ENCODE measurements around the gene CHRD. TPM values are rescaled to one million over a fixed set of nuclear protein-coding genes. Genes with fewer than 3 reads are reported as not detected.

The CHRD gene
- total RNA-seq, 1 experiment from 2014 or later: not detected

GRCh38 chr3:184348057-184348382 lies 31.8 kb upstream of the CHRD start:
- Histone ChIP-seq H3K79me2 (ENCODE audit: low read length) (no peaks in the 10 kb centered on the region), H3K4me2 (ENCODE audit: low read length) (no peak overlapping the region), H3K4me3 (ENCODE audit: low read length) (no peak overlapping the region), H3K36me3 (ENCODE audit: low read depth, low read length) (peaks cover 7% of the 10 kb centered on the region; the same call in 1 of the 2 replicates), H3K27ac (ENCODE audit: low read length) (no peak overlapping the region), H4K20me1 (ENCODE audit: low read length) (no peaks in the 10 kb centered on the region), H3K9me3 (ENCODE audit: low read length) (no peaks in the 10 kb centered on the region), H3F3A (ENCODE audit: low read length, unreplicated experiment) (no peaks in the 10 kb centered on the region), H3K9ac (ENCODE audit: low read length) (no peak overlapping the region), H2AFZ (ENCODE audit: low read length) (no peak overlapping the region), H3K9me2 (replicated peaks; ENCODE audit: low read length) (no peaks in the 10 kb centered on the region), H3K4me1 (ENCODE audit: insufficient read depth, low read length) (peaks cover 3% of the 10 kb centered on the region; the same call in 1 of the 2 replicates), H3K27me3 (ENCODE audit: low read length) (no peaks in the 10 kb centered on the region)
- no TSS peak for BruUV-seq (replicated peaks)
- no peak for ATAC-seq
- intact Hi-C loops (cut with micrococcal nuclease): loop anchor here (5.0 kb wide), 1 partner anchor 36 kb away; the partner anchor contains the start of gene EIF4G1
- ChIA-PET POLR2A (ENCODE audit: unreplicated experiment) (no interaction called here), CTCF (interaction anchor here (0.7 kb wide), 1 partner anchor 1238 kb away, joined by 3 read pairs; the partner anchor contains the start of gene SENP2)
- TF ChIP-seq CTCF (conservative IDR thresholded peaks at IDR 0.05; ENCODE audit: low read depth, low read length): no peak
- no peak for TF ChIP-seq EZH2 (IDR thresholded peaks at IDR 0.05; ENCODE audit: low read length, unreplicated experiment)
- TF ChIP-seq EZH2phosphoT487 (IDR thresholded peaks at IDR 0.05; ENCODE audit: borderline replicate concordance, low read length): no peak
- no peak for DNase-seq

- TF ChIP-seq EZH2phosphoT487 (IDR thresholded peaks at IDR 0.05; ENCODE audit: borderline replicate concordance, low read length) (no peak), EZH2 (IDR thresholded peaks at IDR 0.05; ENCODE audit: low read length, unreplicated experiment) (no peak), CTCF (conservative IDR thresholded peaks at IDR 0.05; ENCODE audit: low read depth, low read length) (no peak)
- Histone ChIP-seq H3F3A (ENCODE audit: low read length, unreplicated experiment) (no peaks in the 10 kb centered on the region), H3K9ac (ENCODE audit: low read length) (no peak overlapping the region), H3K9me2 (replicated peaks; ENCODE audit: low read length) (no peaks in the 10 kb centered on the region), H3K36me3 (ENCODE audit: low read depth, low read length) (peaks cover 9% of the 10 kb centered on the region; the same call in 1 of the 2 replicates), H2AFZ (ENCODE audit: low read length) (no peak overlapping the region), H3K4me3 (ENCODE audit: low read length) (no peak overlapping the region), H3K27ac (ENCODE audit: low read length) (no peak overlapping the region), H3K79me2 (ENCODE audit: low read length) (no peaks in the 10 kb centered on the region), H3K9me3 (ENCODE audit: low read length) (no peaks in the 10 kb centered on the region), H4K20me1 (ENCODE audit: low read length) (no peaks in the 10 kb centered on the region), H3K4me2 (ENCODE audit: low read length) (no peak overlapping the region), H3K27me3 (ENCODE audit: low read length) (no peaks in the 10 kb centered on the region), H3K4me1 (ENCODE audit: insufficient read depth, low read length) (peaks cover 3% of the 10 kb centered on the region; the same call in 1 of the 2 replicates)
- DNase-seq: no peak
- no peak for ATAC-seq
- ChIA-PET CTCF (no interaction called here), POLR2A (ENCODE audit: unreplicated experiment) (no interaction called here)
- intact Hi-C loops (cut with micrococcal nuclease): loop anchor here (5.0 kb wide), 1 partner anchor 38 kb away; the partner anchor contains the start of gene EIF4G1
- no TSS peak for BruUV-seq (replicated peaks)
Observed at GRCh38 chr3:184349563-184350470, 30.0 kb upstream of the CHRD start.

GRCh38 chr3:184350618-184351017 lies 29.2 kb upstream of the CHRD start:
- POLR2A ChIA-PET (ENCODE audit: unreplicated experiment): no interaction called here

More at GRCh38 chr3:184350618-184351017, 29.2 kb upstream of the CHRD start:
- Histone ChIP-seq H2AFZ (ENCODE audit: low read length) (no peak overlapping the region), H3K4me3 (ENCODE audit: low read length) (no peak overlapping the region), H3F3A (ENCODE audit: low read length, unreplicated experiment) (no peaks in the 10 kb centered on the region), H3K27ac (ENCODE audit: low read length) (no peak overlapping the region), H3K9me3 (ENCODE audit: low read length) (no peaks in the 10 kb centered on the region), H3K27me3 (ENCODE audit: low read length) (no peaks in the 10 kb centered on the region), H4K20me1 (ENCODE audit: low read length) (no peaks in the 10 kb centered on the region), H3K9ac (ENCODE audit: low read length) (no peak overlapping the region), H3K9me2 (replicated peaks; ENCODE audit: low read length) (no peaks in the 10 kb centered on the region), H3K36me3 (ENCODE audit: low read depth, low read length) (peaks cover 9% of the 10 kb centered on the region; the same call in 1 of the 2 replicates), H3K79me2 (ENCODE audit: low read length) (no peaks in the 10 kb centered on the region), H3K4me2 (ENCODE audit: low read length) (no peak overlapping the region), H3K4me1 (ENCODE audit: insufficient read depth, low read length) (peaks cover 3% of the 10 kb centered on the region; the same call in 1 of the 2 replicates)
- ATAC-seq (no peak), DNase-seq (no peak)
- CTCF ChIA-PET: no interaction called here
- TF ChIP-seq EZH2 (IDR thresholded peaks at IDR 0.05; ENCODE audit: low read length, unreplicated experiment) (no peak), EZH2phosphoT487 (IDR thresholded peaks at IDR 0.05; ENCODE audit: borderline replicate concordance, low read length) (no peak), CTCF (conservative IDR thresholded peaks at IDR 0.05; ENCODE audit: low read depth, low read length) (no peak)
- intact Hi-C loops (cut with micrococcal nuclease): no loop called here
- BruUV-seq (replicated peaks): no TSS peak
